ENCODE measurements around the gene ALPK3. TPM values are rescaled to one million over a fixed set of nuclear protein-coding genes. Genes with fewer than 3 reads are reported as not detected.

The ALPK3 gene
- total RNA-seq, 1 experiment from 2014 or later = 2.0 TPM

GRCh38 chr15:84903751-84904150 is 86.6 kb downstream of the ALPK3 start:
- Histone ChIP-seq H3K9me2 (ENCODE audit: insufficient read depth) (no peaks in the 10 kb centered on the region), H3K79me2 (ENCODE audit: insufficient read depth, low read length) (no peaks in the 10 kb centered on the region), H3K9me3 (ENCODE audit: control insufficient read depth in 1 of 2, insufficient read depth in 1 of 2, low read depth in 1 of 2, low read length in 2 of 2) (no peaks in the 10 kb centered on the region), H4K20me1 (ENCODE audit: insufficient read depth) (no peaks in the 10 kb centered on the region), H2AFZ (ENCODE audit: low read depth, low read length, poor library complexity, severe bottlenecking) (no peak overlapping the region), H3K4me1 (ENCODE audit: control insufficient read depth in 1 of 2, insufficient read depth in 2 of 2, low read length in 2 of 2) (no peaks in the 10 kb centered on the region), H3K4me3 (replicated peaks in 1 of 2; ENCODE audit: low read depth in 1 of 2, low read length in 2 of 2) (no peak overlapping the region), H3K4me2 (ENCODE audit: low read length) (no peak overlapping the region), H3K36me3 (ENCODE audit: control insufficient read depth in 1 of 2, insufficient read depth in 2 of 2, low read length in 2 of 2) (no peaks in the 10 kb centered on the region), H3K9ac (ENCODE audit: low read length) (no peak overlapping the region), H3K27me3 (ENCODE audit: insufficient read depth, low read length) (no peaks in the 10 kb centered on the region), H3K27ac (ENCODE audit: low read depth, low read length) (no peak overlapping the region)
- ChIA-PET POLR2A (no interaction called here), RAD21 (ENCODE audit: low non-redundant PET in 1 of 2, low total read pairs in 2 of 2, uncharacterized antibody in 2 of 2, unreplicated experiment in 2 of 2) (no interaction called here), CTCF (interaction anchor here (1.1 kb wide), 1 partner anchor 8 kb away, joined by 3 read pairs; no protein-coding TSS in a partner anchor)
- no peak for ATAC-seq
- intact Hi-C loops (cut with micrococcal nuclease) = no loop called here
- no TSS peak for BruUV-seq (replicated peaks)
- no peak for TF ChIP-seq TCF7L2 (IDR thresholded peaks at IDR 0.05; ENCODE audit: borderline replicate concordance, extremely low read depth, insufficient read depth, insufficient read length)
- TF ChIP-seq SIN3A (IDR thresholded peaks at IDR 0.05; ENCODE audit: low read depth) = no peak
- no peak for TF ChIP-seq CBX3 (IDR thresholded peaks at IDR 0.05; ENCODE audit: low read depth)
- no peak for TF ChIP-seq YY1 (IDR thresholded peaks at IDR 0.05; ENCODE audit: extremely low read depth, insufficient replicate concordance, low read depth, low read length)
- TF ChIP-seq ELF1 (IDR thresholded peaks at IDR 0.05; ENCODE audit: borderline replicate concordance, low read depth) = no peak
- no peak for TF ChIP-seq RAD21 (IDR thresholded peaks at IDR 0.05; ENCODE audit: low read depth)
- TF ChIP-seq SP1 (IDR thresholded peaks at IDR 0.05; ENCODE audit: low read depth) = no peak
- TF ChIP-seq CEBPB (IDR thresholded peaks at IDR 0.05; ENCODE audit: low read depth) = no peak
- no peak for TF ChIP-seq ZNF274 (IDR thresholded peaks at IDR 0.05; ENCODE audit: low read depth, low read length)
- TF ChIP-seq EGR1 (IDR thresholded peaks at IDR 0.05; ENCODE audit: low read depth) = no peak
- no peak for TF ChIP-seq ZFX (IDR thresholded peaks at IDR 0.05)
- no peak for TF ChIP-seq EZH2phosphoT487 (IDR thresholded peaks at IDR 0.05; ENCODE audit: borderline replicate concordance)
- no peak for TF ChIP-seq REST (IDR thresholded peaks at IDR 0.05; ENCODE audit: low read depth)
- no peak for TF ChIP-seq SRF (IDR thresholded peaks at IDR 0.05; ENCODE audit: low read depth)
- no peak for DNase-seq (ENCODE audit: low read depth, low spot score)
